ENCODE measurements around the gene LGALS3BP.

GRCh38 chr17:78957128-78957527 is 22.6 kb downstream of the LGALS3BP start:
- TF ChIP-seq CTCF (optimal IDR thresholded peaks at IDR 0.05 in 1 of 3, IDR thresholded peaks at IDR 0.05 in 1 of 3, conservative IDR thresholded peaks at IDR 0.05 in 1 of 3; ENCODE audit: extremely low read depth in 1 of 3, insufficient read depth in 2 of 3, low read length in 3 of 3): no peak
- no peak for TF ChIP-seq EZH2 (IDR thresholded peaks at IDR 0.05; ENCODE audit: low read length)
